Liver (tissue), 3 donors: Measurements from ENCODE around the gene IMPA2.
"Not testable (repeated sequence)": the region's sequence is repeated elsewhere in the genome, so short reads cannot be mapped to it uniquely, and the experiment has no call there.

Experiments
- ATF3 ChIP-seq: IDR thresholded peaks from 2 replicates; pipeline ENCODE4 v1.6.1; 2016; ENCODE audit warnings: antibody characterized with exemption
- CTCF ChIP-seq: fragments of 150-350 bp; IDR thresholded peaks from 2 replicates; pipeline ENCODE4 v1.5.1; 2017; ENCODE audit warnings: improper control_type of control experiment, low read depth, low read length; ENCODE audit not compliant: missing input control
- EGR1 ChIP-seq, 2 donors: IDR thresholded peaks; 2 replicates each; pipeline ENCODE4 v1.6.1; 2016 to 2018; ENCODE audit warnings: antibody characterized with exemption in 2 of 2, low read depth in 2 of 2
- FOXA2 ChIP-seq: IDR thresholded peaks from 2 replicates; pipeline ENCODE4 v1.6.1; 2016; ENCODE audit warnings: antibody characterized with exemption
- HNF4A ChIP-seq, 2 donors: conservative IDR thresholded peaks; 2 replicates each; pipeline ENCODE4 v1.6.1; 2016; ENCODE audit warnings: antibody characterized with exemption in 2 of 2, mild to moderate bottlenecking in 2 of 2
- JUND ChIP-seq, 2 donors: IDR thresholded peaks; 2 replicates each; pipeline ENCODE4 v1.6.1; 2016; ENCODE audit warnings: antibody characterized with exemption in 2 of 2
- RAD21 ChIP-seq, 2 donors: IDR thresholded peaks; 2 replicates each; pipeline ENCODE4 v1.6.1; 2016; ENCODE audit warnings: antibody characterized with exemption in 2 of 2, mild to moderate bottlenecking in 2 of 2
- SP1 ChIP-seq: IDR thresholded peaks from 2 replicates; pipeline ENCODE4 v1.6.1; 2018; ENCODE audit warnings: antibody characterized with exemption, mild to moderate bottlenecking
- TAF1 ChIP-seq: conservative IDR thresholded peaks from 2 replicates; pipeline ENCODE4 v1.6.1; 2016; ENCODE audit warnings: antibody characterized with exemption, mild to moderate bottlenecking
- TF ChIP-seq, protein P1 (sequence below): IDR thresholded peaks from 2 replicates; pipeline ENCODE4 v1.6.1; 2016; ENCODE audit warnings: antibody characterized with exemption, mild to moderate bottlenecking
- TF ChIP-seq, protein P2 (sequence below): IDR thresholded peaks from 2 replicates; pipeline ENCODE4 v1.6.1; 2016; ENCODE audit warnings: antibody characterized with exemption
- donor health status: healthy.
- donor health status: healthy.

- not testable (repeated sequence) for TF ChIP-seq CTCF; ATF3; RAD21 (IDR thresholded peaks at IDR 0.05); SP1; TAF1; HNF4A (conservative IDR thresholded peaks at IDR 0.05); JUND (IDR thresholded peaks at IDR 0.05); FOXA2; EGR1 (IDR thresholded peaks at IDR 0.05; ENCODE audit: low read depth in 2 of 2)
- TF ChIP-seq, protein P1, sequence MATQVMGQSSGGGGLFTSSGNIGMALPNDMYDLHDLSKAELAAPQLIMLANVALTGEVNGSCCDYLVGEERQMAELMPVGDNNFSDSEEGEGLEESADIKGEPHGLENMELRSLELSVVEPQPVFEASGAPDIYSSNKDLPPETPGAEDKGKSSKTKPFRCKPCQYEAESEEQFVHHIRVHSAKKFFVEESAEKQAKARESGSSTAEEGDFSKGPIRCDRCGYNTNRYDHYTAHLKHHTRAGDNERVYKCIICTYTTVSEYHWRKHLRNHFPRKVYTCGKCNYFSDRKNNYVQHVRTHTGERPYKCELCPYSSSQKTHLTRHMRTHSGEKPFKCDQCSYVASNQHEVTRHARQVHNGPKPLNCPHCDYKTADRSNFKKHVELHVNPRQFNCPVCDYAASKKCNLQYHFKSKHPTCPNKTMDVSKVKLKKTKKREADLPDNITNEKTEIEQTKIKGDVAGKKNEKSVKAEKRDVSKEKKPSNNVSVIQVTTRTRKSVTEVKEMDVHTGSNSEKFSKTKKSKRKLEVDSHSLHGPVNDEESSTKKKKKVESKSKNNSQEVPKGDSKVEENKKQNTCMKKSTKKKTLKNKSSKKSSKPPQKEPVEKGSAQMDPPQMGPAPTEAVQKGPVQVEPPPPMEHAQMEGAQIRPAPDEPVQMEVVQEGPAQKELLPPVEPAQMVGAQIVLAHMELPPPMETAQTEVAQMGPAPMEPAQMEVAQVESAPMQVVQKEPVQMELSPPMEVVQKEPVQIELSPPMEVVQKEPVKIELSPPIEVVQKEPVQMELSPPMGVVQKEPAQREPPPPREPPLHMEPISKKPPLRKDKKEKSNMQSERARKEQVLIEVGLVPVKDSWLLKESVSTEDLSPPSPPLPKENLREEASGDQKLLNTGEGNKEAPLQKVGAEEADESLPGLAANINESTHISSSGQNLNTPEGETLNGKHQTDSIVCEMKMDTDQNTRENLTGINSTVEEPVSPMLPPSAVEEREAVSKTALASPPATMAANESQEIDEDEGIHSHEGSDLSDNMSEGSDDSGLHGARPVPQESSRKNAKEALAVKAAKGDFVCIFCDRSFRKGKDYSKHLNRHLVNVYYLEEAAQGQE: not testable (repeated sequence)
- TF ChIP-seq, protein P2, sequence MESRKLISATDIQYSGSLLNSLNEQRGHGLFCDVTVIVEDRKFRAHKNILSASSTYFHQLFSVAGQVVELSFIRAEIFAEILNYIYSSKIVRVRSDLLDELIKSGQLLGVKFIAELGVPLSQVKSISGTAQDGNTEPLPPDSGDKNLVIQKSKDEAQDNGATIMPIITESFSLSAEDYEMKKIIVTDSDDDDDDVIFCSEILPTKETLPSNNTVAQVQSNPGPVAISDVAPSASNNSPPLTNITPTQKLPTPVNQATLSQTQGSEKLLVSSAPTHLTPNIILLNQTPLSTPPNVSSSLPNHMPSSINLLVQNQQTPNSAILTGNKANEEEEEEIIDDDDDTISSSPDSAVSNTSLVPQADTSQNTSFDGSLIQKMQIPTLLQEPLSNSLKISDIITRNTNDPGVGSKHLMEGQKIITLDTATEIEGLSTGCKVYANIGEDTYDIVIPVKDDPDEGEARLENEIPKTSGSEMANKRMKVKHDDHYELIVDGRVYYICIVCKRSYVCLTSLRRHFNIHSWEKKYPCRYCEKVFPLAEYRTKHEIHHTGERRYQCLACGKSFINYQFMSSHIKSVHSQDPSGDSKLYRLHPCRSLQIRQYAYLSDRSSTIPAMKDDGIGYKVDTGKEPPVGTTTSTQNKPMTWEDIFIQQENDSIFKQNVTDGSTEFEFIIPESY: not testable (repeated sequence)
Observed at GRCh38 chr18:12077994-12078393, 96.7 kb downstream of the IMPA2 start.
